Mucosa of descending colon (tissue), 3 donors: ENCODE measurements around the gene FARP1. TPM values are rescaled to one million over a fixed set of nuclear protein-coding genes. Genes with fewer than 3 reads are reported as not detected.
"Not testable (repeated sequence)": the region's sequence is repeated elsewhere in the genome, so short reads cannot be mapped to it uniquely, and the experiment has no call there.

ENCODE experiments used
- ATAC-seq: fragments of 200-7000 bp; cut with Tn5 transposase; one replicate; pipeline ENCODE4 v1.9.1; 2020; ENCODE audit warnings: mild to moderate bottlenecking, moderate library complexity
- DNase-seq, 3 donors: peaks; one replicate each; pipeline ENCODE4 v3.0.0-alpha.2; 2020
- H3K36me3 ChIP-seq: fragments of 200-600 bp; one replicate; pipeline ENCODE4 v1.8.0; 2021; ENCODE audit warnings: low read depth, mild to moderate bottlenecking
- H3K4me1 ChIP-seq: fragments of 200-600 bp; one replicate; pipeline ENCODE4 v1.8.0; 2021; ENCODE audit warnings: low read depth, mild to moderate bottlenecking
- H3K4me3 ChIP-seq: fragments of 200-600 bp; one replicate; pipeline ENCODE4 v1.8.0; 2021; ENCODE audit warnings: mild to moderate bottlenecking
- H3K9me3 ChIP-seq: fragments of 200-600 bp; one replicate; pipeline ENCODE4 v1.8.0; 2021; ENCODE audit warnings: mild to moderate bottlenecking
- CTCF ChIP-seq: fragments of 200-600 bp; IDR thresholded peaks from one replicate; pipeline ENCODE4 v1.8.0; 2022; ENCODE audit warnings: antibody characterized with exemption, mild to moderate bottlenecking
- intact Hi-C, 2 donors: fragments of 100-400 bp; cut with DNase I in 1 of 2; cut with micrococcal nuclease in 1 of 2; formaldehyde crosslinking; loops; one replicate each; pipeline versions ENCODE4 v1.11.0 to v1.11.1; 2022; cut with DNase I, micrococcal nuclease
- total RNA-seq, 3 donors: library from RNA; stranded (reverse); fragmentation: NEBNext Ultra II Directional in 2 of 3; extraction: Animal tissue kit (Norgen Biotek cat#: 25700) in 2 of 3; gene quantifications; one replicate each; pipeline versions ENCODE4 v1.2.1 to v1.2.4, GENCODE V29; 2021 to 2023
- donor health status: DM: no; HTN: no; CAD: no; lungs with moderate emphysema.
- donor health status: DM: no; HTN: no; CAD: no.
- donor health status: DM: no; HTN: yes; CAD: no.

FARP1 gene
- total RNA-seq, 3 donors from 2014 or later = 44.4 to 111 (median 53.6) TPM

DNA sequence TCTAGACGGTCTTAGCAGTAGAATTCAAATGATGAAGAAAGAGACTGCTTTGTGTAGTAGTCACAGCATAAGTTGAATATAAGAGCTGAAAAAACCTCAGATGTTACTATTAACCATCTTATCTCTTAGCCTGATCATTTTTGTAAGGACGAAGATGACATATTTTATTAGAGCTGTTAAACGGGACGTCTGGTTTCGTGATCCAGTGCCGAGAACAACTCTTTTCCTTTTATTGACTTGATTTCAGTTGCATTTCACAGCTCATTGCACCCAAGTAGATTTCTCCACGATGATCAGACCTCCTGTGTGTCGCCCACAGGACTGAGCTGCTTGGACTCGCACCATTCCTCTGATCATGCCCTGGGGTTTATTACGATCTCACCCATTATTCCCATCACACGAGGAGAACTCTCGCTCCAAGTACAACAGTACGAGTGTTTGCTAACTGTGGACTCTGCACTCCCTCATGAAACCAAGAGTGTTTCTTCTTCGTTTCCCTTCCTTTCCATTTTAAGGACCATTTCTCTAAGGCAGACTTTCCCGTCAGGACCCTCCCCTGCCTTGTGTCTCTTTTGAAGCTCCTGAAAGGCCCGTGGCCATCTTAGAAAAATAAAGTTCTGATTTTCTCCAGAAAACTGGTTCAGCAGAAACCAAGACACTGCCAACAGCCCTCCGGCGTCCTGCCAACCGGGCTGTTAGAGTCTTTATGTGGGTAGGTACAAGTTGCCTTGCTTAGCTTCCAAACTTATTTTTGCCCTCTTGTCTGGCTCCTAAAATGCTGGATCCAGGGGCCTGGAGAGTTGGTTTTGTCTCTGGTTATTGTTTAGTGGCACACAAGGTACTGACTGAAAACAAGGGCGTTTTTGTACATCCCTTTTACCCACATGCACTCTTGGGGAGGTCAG, 82.4 kb downstream of the FARP1 start:
- ATAC-seq = no peak
- no peak overlapping the region for H3K4me3 ChIP-seq
- no peak for DNase-seq
- TF ChIP-seq CTCF = no peak
- no peaks in the 10 kb centered on the region for H3K4me1 ChIP-seq
- no peaks in the 10 kb centered on the region for H3K36me3 ChIP-seq
- H3K9me3 ChIP-seq = no peaks in the 10 kb centered on the region
- intact Hi-C loops = no loop called here

GRCh38 chr13:98226496-98226895, 83.6 kb downstream of the FARP1 start:
- no peaks in the 10 kb centered on the region for H3K36me3 ChIP-seq
- ATAC-seq = no peak

GRCh38 chr13:98228661-98229341, 85.9 kb downstream of the FARP1 start:
- H3K4me1 ChIP-seq = no peaks in the 10 kb centered on the region
- no peak for ATAC-seq
- H3K9me3 ChIP-seq = no peaks in the 10 kb centered on the region
- no peak for TF ChIP-seq CTCF
- no peak for DNase-seq
- no peak overlapping the region for H3K4me3 ChIP-seq
- no peaks in the 10 kb centered on the region for H3K36me3 ChIP-seq
- intact Hi-C loops = no loop called here

More at GRCh38 chr13:98226496-98226895, 83.6 kb downstream of the FARP1 start:
- no peak overlapping the region for H3K4me3 ChIP-seq
- DNase-seq = no peak
- intact Hi-C loops = no loop called here
- H3K9me3 ChIP-seq = no peaks in the 10 kb centered on the region
- no peak for TF ChIP-seq CTCF
- no peaks in the 10 kb centered on the region for H3K4me1 ChIP-seq

GRCh38 chr13:98230762-98231161, 87.9 kb downstream of the FARP1 start:
- H3K4me1 ChIP-seq, H3K36me3 ChIP-seq, ATAC-seq, H3K9me3 ChIP-seq, H3K4me3 ChIP-seq, DNase-seq, intact Hi-C loops: not testable (repeated sequence)

DNA sequence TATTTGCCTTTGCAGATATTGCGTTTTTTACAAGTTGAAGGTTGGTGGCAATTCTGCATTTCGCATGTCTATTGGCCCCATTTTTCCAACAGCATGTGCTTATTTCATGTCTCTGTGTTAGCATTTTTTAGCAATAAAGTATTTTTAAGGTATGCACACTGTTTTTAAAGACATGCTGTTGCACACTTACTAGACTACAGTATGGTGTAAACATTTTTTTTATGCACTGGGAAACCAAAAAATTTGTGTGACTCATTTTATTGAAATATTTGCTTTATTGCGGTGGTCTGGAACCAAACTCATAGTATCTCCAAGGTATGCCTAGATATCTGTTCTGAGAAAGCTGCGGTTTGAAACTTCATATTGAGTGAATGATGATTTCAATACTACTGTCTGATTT, 89.6 kb downstream of the FARP1 start:
- no peak for DNase-seq

More for the DNA sequence above, 89.6 kb downstream of the FARP1 start:
- H3K4me1 ChIP-seq = no peaks in the 10 kb centered on the region
- H3K4me3 ChIP-seq = no peak overlapping the region
- ATAC-seq = no peak
- TF ChIP-seq CTCF = no peak
- intact Hi-C loops = no loop called here
- H3K36me3 ChIP-seq = no peaks in the 10 kb centered on the region
- no peaks in the 10 kb centered on the region for H3K9me3 ChIP-seq
